Effector memory CD8-positive, alpha-beta T cell (primary cell): ENCODE measurements around the gene NUP93.

Experiments used
- ATAC-seq: fragments of 150-1000 bp; cut with Tn5 transposase; replicated peaks from 2 replicates; pipeline ENCODE4 v1.10.0; 2021; ENCODE audit warnings: mild to moderate bottlenecking, moderate library complexity
- DNase-seq, 3 experiments: peaks; one replicate each; pipeline ENCODE4 v3.0.0; 2021
- H3K27ac Mint-ChIP-seq, 2 donors: one replicate each; pipeline ENCODE4 v1.8.0; 2022; ENCODE audit warnings: mild to moderate bottlenecking in 2 of 2, mixed read lengths in 2 of 2, moderate library complexity in 2 of 2
- H3K27me3 Mint-ChIP-seq, 2 donors: one replicate each; pipeline ENCODE4 v1.8.0; 2022; ENCODE audit warnings: mixed read lengths in 2 of 2
- H3K36me3 Mint-ChIP-seq: one replicate; pipeline ENCODE4 v1.8.0; 2022; ENCODE audit warnings: mild to moderate bottlenecking, moderate library complexity, mixed read lengths; ENCODE audit not compliant: insufficient read depth
- H3K4me1 Mint-ChIP-seq, 2 donors: one replicate each; pipeline ENCODE4 v1.8.0; 2022; ENCODE audit warnings: low read depth in 2 of 2, mixed read lengths in 2 of 2
- H3K4me3 Mint-ChIP-seq, 2 donors: one replicate each; pipeline ENCODE4 v1.8.0; 2022; ENCODE audit warnings: mild to moderate bottlenecking in 2 of 2, mixed read lengths in 2 of 2, moderate library complexity in 2 of 2
- H3K9me3 Mint-ChIP-seq, 2 donors: one replicate each; pipeline ENCODE4 v1.8.0; 2022; ENCODE audit warnings: mixed read lengths in 2 of 2

Gene NUP93

GRCh38 chr16:56886296-56886695 is 156.4 kb downstream of the NUP93 start:
- no peaks in the 10 kb centered on the region for H3K4me1 Mint-ChIP-seq
- no peak overlapping the region for H3K4me3 Mint-ChIP-seq
- no peaks in the 10 kb centered on the region for H3K27me3 Mint-ChIP-seq
- no peaks in the 10 kb centered on the region for H3K9me3 Mint-ChIP-seq
- no peak overlapping the region for H3K27ac Mint-ChIP-seq
- H3K36me3 Mint-ChIP-seq = peaks cover 3% of the 10 kb centered on the region
- no peak for ATAC-seq
- DNase-seq = no peak

GRCh38 chr16:56886826-56887225 is 156.9 kb downstream of the NUP93 start:
- Mint-ChIP-seq H3K4me3 (no peak overlapping the region), H3K9me3 (no peaks in the 10 kb centered on the region), H3K27ac (no peak overlapping the region), H3K27me3 (no peaks in the 10 kb centered on the region), H3K4me1 (no peaks in the 10 kb centered on the region), H3K36me3 (peaks cover 3% of the 10 kb centered on the region)
- DNase-seq = no peak
- no peak for ATAC-seq

GRCh38 chr16:56888806-56889205 is 158.9 kb downstream of the NUP93 start:
- DNase-seq (no peak), ATAC-seq (no peak)
- H3K36me3 Mint-ChIP-seq = peaks cover 3% of the 10 kb centered on the region
- no peaks in the 10 kb centered on the region for H3K4me1 Mint-ChIP-seq
- no peaks in the 10 kb centered on the region for H3K27me3 Mint-ChIP-seq
- H3K27ac Mint-ChIP-seq = no peak overlapping the region
- no peak overlapping the region for H3K4me3 Mint-ChIP-seq
- no peaks in the 10 kb centered on the region for H3K9me3 Mint-ChIP-seq

- no peak for DNase-seq
- ATAC-seq = no peak
- Mint-ChIP-seq H3K4me1 (no peaks in the 10 kb centered on the region), H3K4me3 (no peak overlapping the region), H3K27ac (no peak overlapping the region), H3K9me3 (no peaks in the 10 kb centered on the region), H3K27me3 (no peaks in the 10 kb centered on the region), H3K36me3 (peaks cover 3% of the 10 kb centered on the region)
These were observed 159.3 kb downstream of the NUP93 start for GRCh38 chr16:56889206-56889605.

GRCh38 chr16:56891685-56892084 is 161.8 kb downstream of the NUP93 start:
- Mint-ChIP-seq H3K36me3 (peaks cover 3% of the 10 kb centered on the region), H3K27me3 (no peaks in the 10 kb centered on the region), H3K4me1 (no peaks in the 10 kb centered on the region), H3K9me3 (no peaks in the 10 kb centered on the region), H3K27ac (no peak overlapping the region), H3K4me3 (no peak overlapping the region)
- DNase-seq (no peak), ATAC-seq (no peak)

GRCh38 chr16:56892705-56893104 is 162.8 kb downstream of the NUP93 start:
- DNase-seq (no peak), ATAC-seq (no peak)
- no peak overlapping the region for H3K4me3 Mint-ChIP-seq
- H3K36me3 Mint-ChIP-seq = peaks cover 7% of the 10 kb centered on the region
- no peaks in the 10 kb centered on the region for H3K9me3 Mint-ChIP-seq
- no peaks in the 10 kb centered on the region for H3K27me3 Mint-ChIP-seq
- H3K27ac Mint-ChIP-seq = peak overlapping the region in 1 of 2 donors; percentile 62
- no peaks in the 10 kb centered on the region for H3K4me1 Mint-ChIP-seq

GRCh38 chr16:56894331-56894917 is 164.5 kb downstream of the NUP93 start:
- Mint-ChIP-seq H3K9me3 (no peaks in the 10 kb centered on the region), H3K4me1 (peaks cover 7 to 8% of the 10 kb centered on the region in 2 donors), H3K27ac (peak overlapping the region in 1 of 2 donors; percentile 38), H3K36me3 (peaks cover 7% of the 10 kb centered on the region), H3K27me3 (no peaks in the 10 kb centered on the region), H3K4me3 (no peak overlapping the region)
- ATAC-seq = no peak
- DNase-seq = no peak

- Mint-ChIP-seq H3K27me3 (peaks cover 1 to 4% of the 10 kb centered on the region in 2 donors), H3K4me1 (peaks cover 16 to 17% of the 10 kb centered on the region in 2 donors)
- no peak for DNase-seq
These were observed 165.9 kb downstream of the NUP93 start for GRCh38 chr16:56895813-56896212.

GRCh38 chr16:56896244-56896643 is 166.3 kb downstream of the NUP93 start:
- Mint-ChIP-seq H3K4me3 (no peak overlapping the region), H3K9me3 (no peaks in the 10 kb centered on the region), H3K27ac (peak overlapping the region in 1 of 2 donors; percentile 44), H3K4me1 (peaks cover 16 to 17% of the 10 kb centered on the region in 2 donors), H3K27me3 (peaks cover 5 to 8% of the 10 kb centered on the region in 2 donors), H3K36me3 (peaks cover 3% of the 10 kb centered on the region)
- ATAC-seq (no peak), DNase-seq (no peak)

More at GRCh38 chr16:56895813-56896212, 165.9 kb downstream of the NUP93 start:
- Mint-ChIP-seq H3K27ac (no peak overlapping the region), H3K9me3 (no peaks in the 10 kb centered on the region), H3K4me3 (no peak overlapping the region), H3K36me3 (peaks cover 3% of the 10 kb centered on the region)
- no peak for ATAC-seq

GRCh38 chr16:56897026-56897799 is 167.3 kb downstream of the NUP93 start:
- Mint-ChIP-seq H3K27me3 (peaks cover 7 to 17% of the 10 kb centered on the region in 2 donors), H3K9me3 (no peaks in the 10 kb centered on the region)

GRCh38 chr16:56898847-56899246 is 168.9 kb downstream of the NUP93 start:
- Mint-ChIP-seq H3K27ac (peak overlapping the region in 1 of 2 donors; percentile 17), H3K27me3 (peaks cover 7 to 17% of the 10 kb centered on the region in 2 donors), H3K4me1 (peaks cover 16 to 17% of the 10 kb centered on the region in 2 donors), H3K4me3 (peak overlapping the region in 1 of 2 donors; percentile 25), H3K36me3 (peaks cover 3% of the 10 kb centered on the region), H3K9me3 (no peaks in the 10 kb centered on the region)
- ATAC-seq = peak; percentile 77
- DNase-seq = no peak

More at GRCh38 chr16:56897026-56897799, 167.3 kb downstream of the NUP93 start:
- no peak overlapping the region for H3K27ac Mint-ChIP-seq
- H3K36me3 Mint-ChIP-seq = peaks cover 3% of the 10 kb centered on the region
- ATAC-seq (no peak), DNase-seq (no peak)
- no peak overlapping the region for H3K4me3 Mint-ChIP-seq
- H3K4me1 Mint-ChIP-seq = peaks cover 16 to 17% of the 10 kb centered on the region in 2 donors
